Measurements from ENCODE around the gene BBS5. TPM values are rescaled to one million over a fixed set of nuclear protein-coding genes. Genes with fewer than 3 reads are reported as not detected.
A peak's percentile ranks its signal among the peaks of the same experiment; 100 is the strongest.
"Not testable (repeated sequence)": the region's sequence is repeated elsewhere in the genome, so short reads cannot be mapped to it uniquely, and the experiment has no call there.

Gene BBS5
- total RNA-seq: 1 to 10 TPM; 2.8 to 3.2 TPM

GRCh38 chr2:169479257-169480078 lies at the start of gene BBS5:
BBS5 (plus strand) TSS chr2:169479494; CDS start chr2:169479554, 60 bp downstream.
- DNase-seq (peak; percentile 83), ATAC-seq (ENCODE audit: low read depth) (peak; percentile 98)
- POLR2A ChIA-PET: interaction anchor here (1.0 to 1.4 kb wide), 3 partner anchors 106 to 348 kb away, joined by 3 to 11 read pairs (median 4); partner anchors contain the start of gene UBR3
- no peaks in the 10 kb centered on the region for H3K9me3 Mint-ChIP-seq
- peak within 1 kb of the TSS; percentile 39 for H3K27ac Mint-ChIP-seq
- peaks cover 6% of the 10 kb centered on the region for H3K36me3 Mint-ChIP-seq
- H3K4me3 Mint-ChIP-seq: peak within 1 kb of the TSS; percentile 89
- H3K4me1 Mint-ChIP-seq: peaks cover 15% of the 10 kb centered on the region
- no peaks in the 10 kb centered on the region for H3K27me3 Mint-ChIP-seq

DNA sequence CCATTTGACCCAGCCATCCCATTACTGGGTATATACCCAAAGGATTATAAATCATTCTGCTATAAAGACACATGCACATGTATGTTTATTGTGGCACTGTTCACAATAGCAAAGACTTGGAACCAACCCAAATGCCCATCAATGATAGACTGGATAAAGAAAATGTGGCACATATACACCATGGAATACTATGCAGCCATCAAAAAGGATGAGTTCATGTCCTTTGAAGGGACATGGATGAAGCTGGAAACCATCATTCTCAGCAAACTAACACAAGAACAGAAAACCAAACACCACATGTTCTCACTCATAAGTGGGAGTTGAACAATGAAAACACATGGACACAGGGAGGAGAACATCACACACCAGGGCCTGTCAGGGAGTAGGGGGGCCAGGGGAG lies 47.5 kb upstream of the BBS5 start:
- H3K27ac Mint-ChIP-seq; H3K36me3 Mint-ChIP-seq; H3K9me3 Mint-ChIP-seq; POLR2A ChIA-PET; H3K4me3 Mint-ChIP-seq; DNase-seq; H3K4me1 Mint-ChIP-seq; ATAC-seq (ENCODE audit: low read depth): not testable (repeated sequence)
- H3K27me3 Mint-ChIP-seq: peaks cover 21% of the 10 kb centered on the region

GRCh38 chr2:169434236-169434635 lies 45.1 kb upstream of the BBS5 start:
- H3K36me3 Mint-ChIP-seq; ATAC-seq (ENCODE audit: low read depth); POLR2A ChIA-PET; DNase-seq; H3K4me3 Mint-ChIP-seq; H3K4me1 Mint-ChIP-seq; H3K27ac Mint-ChIP-seq; H3K9me3 Mint-ChIP-seq: not testable (repeated sequence)
- peaks cover 39% of the 10 kb centered on the region for H3K27me3 Mint-ChIP-seq

- ATAC-seq (ENCODE audit: low read depth) (no peak), DNase-seq (no peak)
- Mint-ChIP-seq H3K27ac (no peak overlapping the region), H3K4me1 (peaks cover 8% of the 10 kb centered on the region), H3K9me3 (no peaks in the 10 kb centered on the region), H3K27me3 (peaks cover 69% of the 10 kb centered on the region), H3K36me3 (no peaks in the 10 kb centered on the region), H3K4me3 (no peak overlapping the region)
- POLR2A ChIA-PET: no interaction called here
Observed at GRCh38 chr2:169438466-169439072, 40.7 kb upstream of the BBS5 start.

DNA sequence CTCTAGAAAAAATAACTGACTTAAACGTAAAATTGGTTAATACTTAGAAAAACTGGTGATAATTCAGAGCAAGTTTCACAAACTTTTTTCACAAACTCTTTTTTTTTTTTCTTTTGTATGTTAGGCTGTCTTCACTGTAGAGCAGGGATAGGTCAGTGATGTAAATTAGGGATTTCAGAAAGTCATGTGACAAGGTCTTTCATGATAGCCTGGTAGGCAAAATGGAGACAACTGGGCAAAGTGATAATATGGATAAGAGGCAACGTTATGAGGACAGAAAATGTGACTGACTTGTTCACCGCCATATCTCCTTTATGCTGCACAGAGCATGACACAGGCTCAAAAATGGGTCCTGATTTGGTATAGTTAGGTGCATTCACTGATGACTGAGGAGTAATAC lies 39.4 kb upstream of the BBS5 start:
- no peaks in the 10 kb centered on the region for H3K36me3 Mint-ChIP-seq
- POLR2A ChIA-PET: no interaction called here

DNA sequence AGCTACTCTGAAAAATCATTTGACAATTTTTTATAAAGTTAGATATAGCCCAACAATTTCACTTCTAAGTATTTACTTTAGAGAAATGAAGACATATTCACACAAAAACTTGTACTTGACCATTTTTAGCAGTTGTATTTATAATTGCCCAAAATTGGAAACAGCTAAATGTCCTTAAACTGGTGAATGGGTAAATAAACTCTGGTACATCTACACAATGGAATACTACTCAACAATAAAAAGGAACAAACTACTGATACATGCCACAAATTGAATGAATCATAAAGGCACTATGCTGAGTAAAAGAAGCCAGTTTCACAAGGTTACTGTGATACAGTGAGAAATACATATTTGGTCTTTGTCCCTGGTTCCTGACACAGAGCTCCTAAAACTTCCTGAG lies 32.8 kb upstream of the BBS5 start:
- Mint-ChIP-seq H3K4me1 (no peaks in the 10 kb centered on the region), H3K27me3 (peaks cover 30% of the 10 kb centered on the region), H3K9me3 (no peaks in the 10 kb centered on the region), H3K36me3 (no peaks in the 10 kb centered on the region), H3K4me3 (no peak overlapping the region), H3K27ac (no peak overlapping the region)
- POLR2A ChIA-PET: no interaction called here
- no peak for DNase-seq
- ATAC-seq (ENCODE audit: low read depth): no peak

More for the DNA sequence above, 39.4 kb upstream of the BBS5 start:
- Mint-ChIP-seq H3K4me1 (peaks cover 8% of the 10 kb centered on the region), H3K27ac (no peak overlapping the region), H3K4me3 (no peak overlapping the region), H3K9me3 (no peaks in the 10 kb centered on the region), H3K27me3 (peaks cover 77% of the 10 kb centered on the region)
- no peak for DNase-seq
- no peak for ATAC-seq (ENCODE audit: low read depth)

- peaks cover 15% of the 10 kb centered on the region for H3K27me3 Mint-ChIP-seq
- no peaks in the 10 kb centered on the region for H3K9me3 Mint-ChIP-seq
- H3K4me3 Mint-ChIP-seq: no peak overlapping the region
- no peaks in the 10 kb centered on the region for H3K36me3 Mint-ChIP-seq
- POLR2A ChIA-PET: no interaction called here
- ATAC-seq (ENCODE audit: low read depth) (no peak), DNase-seq (no peak)
- H3K27ac Mint-ChIP-seq: no peak overlapping the region
- no peaks in the 10 kb centered on the region for H3K4me1 Mint-ChIP-seq
Observed at GRCh38 chr2:169448316-169448715, 31.0 kb upstream of the BBS5 start.

GRCh38 chr2:169448865-169449264 lies 30.4 kb upstream of the BBS5 start:
- POLR2A ChIA-PET: no interaction called here
- Mint-ChIP-seq H3K36me3 (no peaks in the 10 kb centered on the region), H3K4me1 (no peaks in the 10 kb centered on the region), H3K27ac (no peak overlapping the region), H3K9me3 (no peaks in the 10 kb centered on the region), H3K27me3 (peaks cover 12% of the 10 kb centered on the region), H3K4me3 (no peak overlapping the region)
- DNase-seq: no peak
- ATAC-seq (ENCODE audit: low read depth): no peak

DNA sequence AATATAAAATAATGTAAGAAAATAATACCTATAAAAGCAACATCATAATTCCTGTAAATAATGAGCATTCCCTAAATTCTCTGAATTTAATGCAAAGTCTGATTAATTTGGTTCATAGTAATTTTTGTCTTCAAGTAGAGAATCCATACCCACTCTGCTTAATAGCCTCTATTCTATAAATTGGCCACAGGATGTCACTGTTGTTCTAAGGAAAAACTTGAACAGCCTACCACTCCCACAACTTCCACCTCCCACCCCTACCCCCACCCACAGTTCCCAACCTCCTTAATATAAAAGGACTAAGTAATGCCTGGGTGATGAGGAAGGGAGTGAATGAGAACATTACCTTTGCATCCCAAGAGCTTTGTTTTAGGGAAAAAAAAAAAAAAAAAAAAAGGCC lies 27.2 kb upstream of the BBS5 start:
- peaks cover 6% of the 10 kb centered on the region for H3K27me3 Mint-ChIP-seq
- no peak overlapping the region for H3K4me3 Mint-ChIP-seq
- no peaks in the 10 kb centered on the region for H3K36me3 Mint-ChIP-seq
- POLR2A ChIA-PET: interaction anchor here (1.2 kb wide), 1 partner anchor 133 kb away, joined by 3 read pairs; no protein-coding TSS in a partner anchor
- ATAC-seq (ENCODE audit: low read depth): no peak
- H3K4me1 Mint-ChIP-seq: no peaks in the 10 kb centered on the region
- no peak for DNase-seq
- no peak overlapping the region for H3K27ac Mint-ChIP-seq
- H3K9me3 Mint-ChIP-seq: no peaks in the 10 kb centered on the region

DNA sequence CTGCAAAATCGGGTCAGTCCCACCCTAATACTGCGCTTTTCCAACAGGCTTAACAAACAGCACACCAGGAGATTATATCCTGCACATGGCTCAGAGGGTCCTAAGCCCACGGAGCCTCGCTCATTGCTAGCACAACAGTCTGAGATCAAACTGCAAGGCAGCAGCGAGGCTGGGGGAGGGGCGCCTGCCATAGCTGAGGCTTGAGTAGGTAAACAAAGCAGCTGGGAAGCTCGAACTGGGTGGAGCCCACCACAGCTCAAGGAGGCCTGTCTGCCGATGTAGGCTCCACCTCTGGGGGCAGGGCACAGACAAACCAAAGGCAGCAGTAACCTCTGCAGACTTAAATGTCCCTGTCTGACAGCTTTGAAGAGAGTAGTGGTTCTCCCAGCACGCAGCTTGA lies 26.2 kb upstream of the BBS5 start:
- H3K27me3 Mint-ChIP-seq; H3K9me3 Mint-ChIP-seq; H3K4me1 Mint-ChIP-seq; H3K36me3 Mint-ChIP-seq; POLR2A ChIA-PET; H3K27ac Mint-ChIP-seq; ATAC-seq (ENCODE audit: low read depth); DNase-seq; H3K4me3 Mint-ChIP-seq: not testable (repeated sequence)

DNA sequence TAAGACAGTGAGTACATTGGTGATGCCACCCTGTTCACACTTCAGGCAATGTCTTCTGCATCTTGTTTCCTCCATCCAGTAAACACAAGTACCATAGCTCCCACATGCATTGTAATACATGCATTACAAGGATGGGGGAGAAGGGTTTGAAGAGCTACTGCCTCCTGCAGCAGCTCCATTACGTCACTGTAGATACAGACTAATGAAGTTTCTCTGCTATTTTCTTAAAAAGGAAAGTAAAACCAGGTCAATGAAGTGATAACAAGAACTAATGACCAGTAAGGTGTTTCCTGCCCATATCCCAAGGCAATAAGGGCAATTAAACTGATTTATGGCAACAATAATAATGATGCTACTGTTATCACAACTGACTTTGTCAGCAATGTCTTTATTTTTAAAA lies 18.2 kb upstream of the BBS5 start:
- POLR2A ChIA-PET: no interaction called here
- ATAC-seq (ENCODE audit: low read depth) (no peak), DNase-seq (no peak)
- no peak overlapping the region for H3K27ac Mint-ChIP-seq
- H3K9me3 Mint-ChIP-seq: no peaks in the 10 kb centered on the region
- H3K4me3 Mint-ChIP-seq: no peak overlapping the region
- no peaks in the 10 kb centered on the region for H3K4me1 Mint-ChIP-seq
- H3K36me3 Mint-ChIP-seq: no peaks in the 10 kb centered on the region
- peaks cover 8% of the 10 kb centered on the region for H3K27me3 Mint-ChIP-seq

GRCh38 chr2:169462896-169463695 lies 16.2 kb upstream of the BBS5 start:
- Mint-ChIP-seq H3K4me1 (no peaks in the 10 kb centered on the region), H3K9me3 (no peaks in the 10 kb centered on the region), H3K36me3 (no peaks in the 10 kb centered on the region), H3K27ac (no peak overlapping the region), H3K27me3 (peaks cover 2% of the 10 kb centered on the region), H3K4me3 (no peak overlapping the region)
- POLR2A ChIA-PET: interaction anchor here (0.6 kb wide), 1 partner anchor 413 kb away, joined by 3 read pairs; no protein-coding TSS in a partner anchor
- DNase-seq: no peak
- ATAC-seq (ENCODE audit: low read depth): peak; percentile 13

DNA sequence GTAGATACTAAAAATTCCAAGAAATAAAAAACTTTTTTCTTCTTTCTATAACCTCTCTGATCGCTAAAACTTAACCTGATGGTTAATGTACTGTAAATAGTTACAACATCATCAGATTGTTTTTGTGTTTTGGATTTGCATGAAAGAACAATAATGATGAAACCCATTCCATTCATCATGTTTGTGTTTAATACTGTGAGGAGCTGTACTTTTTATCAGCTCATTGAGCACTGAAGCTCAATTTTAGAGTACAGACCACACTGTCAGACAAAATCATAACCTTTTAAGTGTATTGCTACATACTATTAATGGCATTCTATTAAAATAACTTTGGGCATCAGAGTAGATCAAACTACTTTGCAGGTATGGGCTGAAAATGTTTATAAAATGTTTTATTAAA lies 14.8 kb upstream of the BBS5 start:
- POLR2A ChIA-PET: interaction anchor here (0.6 kb wide), 1 partner anchor 98 kb away, joined by 3 read pairs; no protein-coding TSS in a partner anchor
- DNase-seq: no peak
- H3K4me1 Mint-ChIP-seq: no peaks in the 10 kb centered on the region
- H3K27ac Mint-ChIP-seq: no peak overlapping the region
- peaks cover 2% of the 10 kb centered on the region for H3K27me3 Mint-ChIP-seq
- peak; percentile 27 for ATAC-seq (ENCODE audit: low read depth)
- no peak overlapping the region for H3K4me3 Mint-ChIP-seq
- H3K9me3 Mint-ChIP-seq: no peaks in the 10 kb centered on the region
- no peaks in the 10 kb centered on the region for H3K36me3 Mint-ChIP-seq
